Right lobe of liver (tissue), 6 donors: Measurements from ENCODE around the gene POLE. TPM values are rescaled to one million over a fixed set of nuclear protein-coding genes. Genes with fewer than 3 reads are reported as not detected.

Source experiments
- ATAC-seq, 4 donors: fragments of 200-7000 bp; cut with Tn5 transposase; one replicate each; pipeline ENCODE4 v1.9.1; 2020; ENCODE audit warnings: mild to moderate bottlenecking in 4 of 4, moderate library complexity in 4 of 4
- DNase-seq, 3 donors: peaks; one replicate each; pipeline ENCODE4 v3.0.0-alpha.2; 2020
- H3K27ac ChIP-seq, 3 donors: fragments of 200-600 bp; one replicate each; pipeline ENCODE4 v1.8.0; 2022
- H3K27me3 ChIP-seq, 2 donors: fragments of 200-600 bp; one replicate each; pipeline ENCODE4 v1.8.0; 2022
- H3K36me3 ChIP-seq, 4 donors: fragments of 200-600 bp; sonication (generic) in 1 of 4; one replicate each; pipeline versions ENCODE4 v1.5.1 to v1.8.0; 2017 to 2022; ENCODE audit warnings: control low read depth in 1 of 4
- H3K4me1 ChIP-seq, 4 donors: fragments of 200-600 bp; sonication (generic) in 1 of 4; one replicate each; pipeline versions ENCODE4 v1.5.1 to v1.8.0; 2017 to 2022; ENCODE audit warnings: control low read depth in 1 of 4
- H3K4me3 ChIP-seq, 3 donors: fragments of 200-600 bp; one replicate each; pipeline ENCODE4 v1.8.0; 2022
- H3K9me3 ChIP-seq, 4 donors: fragments of 200-600 bp; sonication (generic) in 1 of 4; one replicate each; pipeline versions ENCODE4 v1.5.1 to v1.8.0; 2017 to 2022; ENCODE audit warnings: control low read depth in 1 of 4
- POLR2A ChIP-seq: fragments of 450-650 bp; IDR thresholded peaks from one replicate; pipeline ENCODE4 v1.6.1; 2017; ENCODE audit warnings: antibody characterized with exemption, mild to moderate bottlenecking
- WGBS: methylation state at CpG from one replicate; pipeline ENCODE4 v1.1.6; 2018; ENCODE audit warnings: low coverage, low lambda C conversion rate; ENCODE audit not compliant: insufficient coverage; ENCODE audit errors: missing lambda C conversion rate; 5-methylcytosine and 5-hydroxymethylcytosine counted together
- intact Hi-C, 2 donors: fragments of 100-400 bp; cut with DNase I; formaldehyde crosslinking; loops; one replicate each; pipeline versions ENCODE4 v1.11.2 to v1.14.1; 2022
- total RNA-seq, 6 experiments: library from RNA; depleted of rRNA in 2 of 6; stranded (reverse); fragments of >200 nt in 2 of 6; fragmentation: NEBNext Ultra II Directional in 3 of 6; extraction: Animal tissue kit (Norgen Biotek cat#: 25700) in 3 of 6; gene quantifications; one replicate each; pipeline versions ENCODE4 v1.1.0 to v1.2.4, GENCODE V29; 2016 to 2023
- TF ChIP-seq, protein P1 (sequence below), 4 donors: fragments of 200-600 bp in 3 of 4; fragments of 450-650 bp in 1 of 4; IDR thresholded peaks; one replicate each; pipeline versions ENCODE4 v1.5.1 to v1.8.0; 2016 to 2022; ENCODE audit warnings: antibody characterized with exemption in 4 of 4, mild to moderate bottlenecking in 2 of 4
- donor health status: DM: no; HTN: yes; CAD: no.
- donor health status: DM: no; HTN: no; CAD: no.
- donor health status: DM: no; HTN: no; CAD: no.
- donor health status: DM: no; HTN: yes; CAD: no.
- donor health status: DM: no; HTN: yes; CAD: no.

POLE gene
- total RNA-seq, 6 experiments from 2014 or later: 13.6 to 34.0 (median 22.7) TPM

DNA sequence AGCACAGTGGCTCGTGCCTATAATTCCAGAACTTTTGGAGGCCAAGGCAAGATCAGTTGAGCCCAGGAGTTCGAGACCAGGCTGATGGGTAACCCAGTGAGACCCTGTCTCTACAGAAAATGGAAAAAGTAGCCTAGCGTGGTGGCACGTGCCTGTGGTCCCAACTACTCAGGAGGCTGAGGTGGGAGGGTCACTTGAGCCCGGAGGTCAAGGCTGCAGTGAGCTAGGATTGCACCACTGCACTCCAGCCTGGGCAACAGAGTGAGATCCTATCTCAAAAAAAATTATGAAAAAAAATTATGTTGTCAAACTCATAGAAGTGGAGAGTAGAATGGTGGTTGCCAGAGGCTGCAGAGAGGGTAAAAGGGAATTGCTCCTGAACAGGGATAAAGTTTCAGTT, 73.1 kb downstream of the POLE start:
- TF ChIP-seq, protein P1, sequence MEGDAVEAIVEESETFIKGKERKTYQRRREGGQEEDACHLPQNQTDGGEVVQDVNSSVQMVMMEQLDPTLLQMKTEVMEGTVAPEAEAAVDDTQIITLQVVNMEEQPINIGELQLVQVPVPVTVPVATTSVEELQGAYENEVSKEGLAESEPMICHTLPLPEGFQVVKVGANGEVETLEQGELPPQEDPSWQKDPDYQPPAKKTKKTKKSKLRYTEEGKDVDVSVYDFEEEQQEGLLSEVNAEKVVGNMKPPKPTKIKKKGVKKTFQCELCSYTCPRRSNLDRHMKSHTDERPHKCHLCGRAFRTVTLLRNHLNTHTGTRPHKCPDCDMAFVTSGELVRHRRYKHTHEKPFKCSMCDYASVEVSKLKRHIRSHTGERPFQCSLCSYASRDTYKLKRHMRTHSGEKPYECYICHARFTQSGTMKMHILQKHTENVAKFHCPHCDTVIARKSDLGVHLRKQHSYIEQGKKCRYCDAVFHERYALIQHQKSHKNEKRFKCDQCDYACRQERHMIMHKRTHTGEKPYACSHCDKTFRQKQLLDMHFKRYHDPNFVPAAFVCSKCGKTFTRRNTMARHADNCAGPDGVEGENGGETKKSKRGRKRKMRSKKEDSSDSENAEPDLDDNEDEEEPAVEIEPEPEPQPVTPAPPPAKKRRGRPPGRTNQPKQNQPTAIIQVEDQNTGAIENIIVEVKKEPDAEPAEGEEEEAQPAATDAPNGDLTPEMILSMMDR (IDR thresholded peaks at IDR 0.05): no peak
- TF ChIP-seq POLR2A: no peak
- Histone ChIP-seq H3K4me1 (peaks cover 0 to 6% (median 3%) of the 10 kb centered on the region in 4 donors), H3K36me3 (no peaks in the 10 kb centered on the region), H3K27ac (no peak overlapping the region), H3K4me3 (no peak overlapping the region), H3K9me3 (no peaks in the 10 kb centered on the region), H3K27me3 (peaks cover 0 to 13% of the 10 kb centered on the region in 2 donors)
- peak in 1 of 4 donors; percentile 41 for ATAC-seq
- intact Hi-C loops: no loop called here
- DNase-seq: no peak
- 77% methylated on average over 5 of the region's 5 CpGs for WGBS

DNA sequence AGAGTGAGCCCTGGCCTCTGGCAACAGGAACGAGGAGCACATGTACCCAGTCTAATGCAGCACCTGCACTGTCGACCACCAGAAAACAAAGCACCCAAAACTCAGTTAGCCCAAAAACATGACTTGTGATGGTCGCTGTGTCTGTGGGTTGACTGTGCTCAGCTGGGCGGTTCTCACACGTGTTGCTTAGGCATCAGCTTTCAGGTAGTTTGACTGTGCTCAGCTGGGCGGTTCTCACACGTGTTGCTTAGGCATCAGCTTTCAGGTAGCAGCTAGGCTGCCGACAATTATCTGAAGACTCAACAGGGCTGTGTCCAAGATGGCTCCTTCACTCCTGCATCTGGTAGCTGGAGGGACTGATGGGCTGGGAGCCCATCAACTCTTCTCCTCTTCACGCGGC, 75.5 kb downstream of the POLE start:
- 100% methylated on average over 1 of the region's 10 CpGs for WGBS
- Histone ChIP-seq H3K36me3 (no peaks in the 10 kb centered on the region), H3K27ac (no peak overlapping the region), H3K4me3 (no peak overlapping the region), H3K27me3 (peaks cover 0 to 5% of the 10 kb centered on the region in 2 donors), H3K4me1 (peaks cover 0 to 22% (median 8%) of the 10 kb centered on the region in 4 donors), H3K9me3 (no peaks in the 10 kb centered on the region)
- no peak for TF ChIP-seq POLR2A
- TF ChIP-seq, protein P1 (IDR thresholded peaks at IDR 0.05): no peak
- ATAC-seq: no peak
- DNase-seq: no peak
- intact Hi-C loops: no loop called here

DNA sequence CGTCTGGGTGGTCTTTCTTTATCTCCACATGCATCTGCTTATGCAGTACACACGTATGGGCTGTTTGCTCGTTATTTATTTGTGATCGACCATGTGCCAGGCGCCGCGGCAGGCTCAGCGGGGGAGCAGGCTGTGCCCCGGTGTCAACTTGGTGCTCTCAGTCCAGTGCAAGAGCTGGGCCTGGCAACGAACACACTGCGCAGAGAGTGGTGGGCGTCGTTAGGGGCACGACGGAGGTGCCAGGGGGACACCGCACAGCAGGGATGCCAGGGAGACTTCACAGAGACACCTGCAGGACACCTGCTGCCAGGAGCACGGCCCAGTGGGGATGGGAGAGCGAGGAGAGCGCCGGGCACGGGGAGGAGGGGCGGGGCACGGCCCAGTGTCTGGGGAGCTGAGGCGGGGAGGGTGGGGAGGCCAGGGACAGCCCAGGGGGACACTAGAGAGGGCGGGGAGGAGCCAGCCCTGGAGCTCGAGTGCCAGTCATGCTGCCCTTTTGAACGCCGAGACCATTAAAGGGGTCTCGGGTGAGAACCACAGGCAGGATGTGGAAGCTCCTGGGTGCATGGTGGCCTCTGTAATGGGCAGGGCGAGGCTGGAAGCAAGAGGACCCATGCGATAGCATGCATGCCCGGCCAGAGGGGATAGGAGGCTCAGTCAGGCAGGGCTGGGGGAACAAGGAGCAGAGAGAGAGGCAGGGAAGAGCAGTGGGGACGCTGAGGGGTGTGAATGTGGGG, 76.1 kb downstream of the POLE start:
- WGBS: 62% methylated on average over 11 of the region's 33 CpGs
- TF ChIP-seq POLR2A: no peak
- intact Hi-C loops: no loop called here
- Histone ChIP-seq H3K9me3 (no peaks in the 10 kb centered on the region), H3K36me3 (no peaks in the 10 kb centered on the region), H3K4me1 (peaks cover 0 to 28% (median 8%) of the 10 kb centered on the region in 4 donors), H3K4me3 (no peak overlapping the region), H3K27ac (no peak overlapping the region), H3K27me3 (no peaks in the 10 kb centered on the region)
- peak in 1 of 3 donors; percentile 47 for DNase-seq
- no peak for ATAC-seq

DNA sequence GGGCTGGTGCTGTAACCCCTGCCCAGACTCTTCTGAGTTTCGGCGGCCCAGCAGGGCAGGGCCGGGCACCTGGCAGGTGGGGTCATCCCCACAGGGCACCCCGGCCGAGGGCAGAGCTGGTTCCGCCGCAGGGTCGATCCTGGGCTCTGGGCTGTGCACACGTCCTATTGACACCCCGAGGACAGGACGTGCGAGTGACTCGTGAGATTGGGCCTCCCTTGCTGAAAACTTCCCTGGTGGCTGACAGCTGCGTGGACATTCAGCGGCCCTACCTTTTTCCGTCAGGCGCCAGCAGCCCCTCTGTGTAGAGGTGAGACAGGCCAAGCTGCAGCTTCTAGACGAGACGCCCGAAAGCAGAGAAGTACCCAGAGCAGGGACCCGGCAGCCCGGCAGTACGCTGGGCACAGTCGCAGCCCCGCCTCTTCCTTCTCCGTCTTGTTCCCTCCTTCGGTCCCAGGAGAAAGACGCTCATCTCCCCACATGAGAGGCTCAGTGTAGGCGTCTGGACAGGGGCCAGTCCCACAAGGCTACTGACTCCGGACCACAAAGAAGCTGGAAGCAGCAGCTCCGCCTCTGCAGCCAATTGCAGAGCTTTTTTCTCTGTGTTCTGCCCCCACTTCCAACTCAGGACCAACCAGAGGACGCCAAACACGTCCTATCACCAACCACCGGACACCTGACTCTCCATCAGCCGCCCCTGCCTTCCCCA, 76.9 kb downstream of the POLE start, which contains the start of gene LRCOL1:
LRCOL1 (minus strand) TSS at position 532 of the 709 bp plus-strand sequence. CDS start 4,331 bp downstream, outside the sequence.
- Histone ChIP-seq H3K27ac (peak within 1 kb of the TSS in 2 of 3 donors; percentile 86 to 87), H3K4me1 (peaks cover 0 to 36% (median 12%) of the 10 kb centered on the region in 4 donors), H3K36me3 (no peaks in the 10 kb centered on the region), H3K9me3 (no peaks in the 10 kb centered on the region), H3K4me3 (no peak within 1 kb of the TSS), H3K27me3 (no peaks in the 10 kb centered on the region)
- WGBS: 55% methylated on average over 9 of the region's 35 CpGs
- intact Hi-C loops: no loop called here
- ATAC-seq: no peak
- no peak for DNase-seq
- TF ChIP-seq POLR2A: no peak
- TF ChIP-seq, protein P1 (IDR thresholded peaks at IDR 0.05): no peak
